SKM-1 treated with dmso at 0.1 percent for 144 hours (cell line): ENCODE measurements around the gene ZNF561.
"Not testable (repeated sequence)": the region's sequence is repeated elsewhere in the genome, so short reads cannot be mapped to it uniquely, and the experiment has no call there.

ENCODE experiments used
- DNase-seq: peaks from one replicate; lab custom pipeline; 2025; ENCODE audit not compliant: unreplicated experiment; lab: John Stamatoyannopoulos, UW

The ZNF561 gene

DNA sequence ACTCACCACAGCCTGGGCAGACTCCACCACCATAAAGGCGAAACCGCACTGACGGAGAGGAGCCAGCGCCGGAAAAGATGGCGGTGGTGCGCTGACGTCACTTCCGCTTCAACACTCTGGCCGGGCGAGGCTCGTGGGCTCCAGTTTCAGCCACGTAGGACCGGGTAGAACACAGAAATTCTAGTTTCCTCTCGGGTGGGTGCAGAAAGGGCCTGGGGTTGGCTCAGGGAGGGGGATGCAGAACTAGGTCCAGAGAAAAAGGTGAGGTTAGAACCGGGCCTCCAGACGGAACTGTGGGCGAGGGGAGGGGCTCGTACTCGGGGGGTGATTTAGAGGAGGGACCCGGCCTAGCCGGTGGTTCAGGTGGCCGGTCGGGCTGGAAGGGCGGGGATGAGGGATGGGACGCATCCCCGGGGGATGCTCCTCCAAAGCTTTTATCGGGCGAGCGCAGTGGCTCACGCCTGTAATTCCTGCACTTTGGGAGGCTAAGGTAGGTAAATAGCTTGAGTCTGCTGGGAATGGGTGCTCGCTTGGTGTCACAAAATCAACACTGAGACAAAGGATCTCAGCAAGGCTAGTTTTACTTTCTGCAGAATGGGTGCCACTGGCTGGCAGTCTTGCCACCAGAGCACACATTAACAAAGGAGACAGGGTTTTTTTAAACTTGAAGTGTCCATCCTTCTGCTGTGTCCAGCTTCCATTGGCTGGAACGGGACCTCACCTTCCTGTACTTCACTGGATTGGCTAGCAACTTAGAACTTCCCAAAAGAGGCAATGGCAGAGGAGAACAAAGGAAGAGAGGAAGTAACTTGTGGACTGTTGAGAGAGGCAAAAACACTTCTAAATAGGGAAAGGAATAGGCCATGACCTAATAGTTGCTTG, at the start of gene ZNF561:
Gene ZNF561, minus strand, starts transcription at position 77 of the 882 bp plus-strand sequence. CDS start 1,776 bp downstream, outside the sequence.
- peak; percentile 80 for DNase-seq

DNA sequence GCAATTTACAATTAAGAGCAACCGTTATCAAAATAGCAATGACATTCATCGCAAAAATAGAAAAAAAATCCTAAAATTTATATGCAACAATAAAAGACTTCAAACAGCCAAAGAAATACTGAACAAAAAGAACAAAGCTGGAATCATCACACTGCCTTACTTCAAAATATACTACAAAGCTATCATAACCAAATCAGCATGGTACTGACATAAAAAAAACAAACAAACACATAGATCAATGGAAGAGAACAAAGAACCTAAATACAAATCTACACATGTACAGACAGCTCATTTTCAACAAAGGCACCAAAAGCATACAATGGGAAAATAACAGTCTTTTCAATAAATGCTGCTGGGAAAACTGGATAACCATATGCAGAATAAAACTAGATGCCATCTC, 47.5 kb upstream of the ZNF561 start:
- DNase-seq = no peak

DNA sequence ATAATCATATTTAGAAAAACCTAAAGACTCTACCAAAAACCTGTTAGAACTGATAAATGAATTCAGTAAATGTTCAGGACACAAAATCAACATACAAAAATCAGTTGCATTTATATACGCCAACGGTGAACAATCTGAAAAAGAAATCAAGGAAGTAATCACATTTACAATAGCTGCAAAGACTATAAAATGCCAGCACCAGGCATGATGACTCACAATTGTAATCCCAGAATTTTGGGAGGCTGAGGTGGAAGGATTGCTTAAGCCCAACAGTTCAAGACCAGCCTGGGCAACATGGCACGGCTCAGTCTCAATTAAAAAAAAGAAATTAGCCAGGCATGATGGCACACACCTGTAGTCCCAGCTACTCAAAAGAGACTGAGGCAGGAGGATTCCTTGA, 46.9 kb upstream of the ZNF561 start:
- no peak for DNase-seq

DNA sequence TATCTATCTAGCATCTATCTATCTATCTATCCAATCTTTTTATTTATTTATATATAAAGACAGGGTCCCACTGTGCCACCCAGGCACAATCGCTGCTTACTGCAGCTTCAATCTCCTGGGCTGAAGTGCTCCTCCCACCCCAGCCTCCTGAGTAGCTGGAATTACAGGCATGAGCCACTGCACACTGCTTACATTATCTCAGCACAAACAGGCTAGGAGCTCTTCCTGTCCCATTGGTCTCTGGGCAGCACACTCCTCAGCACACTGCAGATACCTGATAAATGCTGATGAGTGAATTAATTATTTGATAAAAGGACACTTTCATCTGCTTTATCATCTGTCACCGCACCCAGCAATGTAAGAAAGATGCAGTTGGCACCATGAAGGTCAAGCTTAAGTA, 37.7 kb upstream of the ZNF561 start:
- no peak for DNase-seq

DNA sequence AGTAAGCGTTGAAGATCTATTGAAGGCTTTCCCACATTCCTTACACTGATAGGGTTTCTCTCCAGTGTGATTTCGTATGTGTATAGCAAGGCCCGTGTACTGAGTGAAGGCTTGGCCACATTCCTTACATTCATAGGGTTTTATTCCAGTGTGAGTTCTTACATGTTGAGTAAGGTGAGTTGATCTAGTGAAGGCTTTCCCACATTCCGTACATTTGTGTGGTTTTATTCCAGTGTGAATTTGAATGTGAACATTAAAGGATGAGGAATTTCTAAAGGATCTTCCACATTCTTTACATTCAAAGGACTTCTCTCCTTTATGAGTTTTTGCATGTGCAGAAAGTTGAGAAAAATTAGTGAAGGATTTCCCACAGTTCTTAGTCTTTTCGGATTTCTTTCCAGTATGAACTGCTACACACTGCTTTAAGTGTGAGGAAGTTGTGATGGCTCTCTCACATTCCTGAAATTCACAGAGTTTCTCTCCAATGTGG, 32.1 kb upstream of the ZNF561 start:
- not testable (repeated sequence) for DNase-seq

DNA sequence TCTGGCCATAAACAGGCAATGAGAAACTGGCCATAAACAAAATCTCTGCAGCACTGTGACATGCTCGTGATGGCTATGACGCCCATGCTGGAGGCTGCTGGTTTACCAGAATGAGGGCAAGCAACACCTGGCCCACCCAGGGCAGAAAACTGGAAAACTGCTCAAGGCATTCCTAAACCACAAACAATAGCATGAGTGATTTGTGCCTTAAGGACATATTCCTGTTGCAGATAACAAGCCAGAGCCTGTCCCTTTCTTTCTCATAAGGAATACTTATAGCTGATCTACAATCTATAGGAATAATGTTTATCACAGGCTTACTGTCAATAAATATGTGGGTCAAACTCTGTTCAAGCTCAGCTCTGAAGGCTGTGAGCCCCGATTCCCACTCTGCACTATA, 30.4 kb upstream of the ZNF561 start:
- not testable (repeated sequence) for DNase-seq

DNA sequence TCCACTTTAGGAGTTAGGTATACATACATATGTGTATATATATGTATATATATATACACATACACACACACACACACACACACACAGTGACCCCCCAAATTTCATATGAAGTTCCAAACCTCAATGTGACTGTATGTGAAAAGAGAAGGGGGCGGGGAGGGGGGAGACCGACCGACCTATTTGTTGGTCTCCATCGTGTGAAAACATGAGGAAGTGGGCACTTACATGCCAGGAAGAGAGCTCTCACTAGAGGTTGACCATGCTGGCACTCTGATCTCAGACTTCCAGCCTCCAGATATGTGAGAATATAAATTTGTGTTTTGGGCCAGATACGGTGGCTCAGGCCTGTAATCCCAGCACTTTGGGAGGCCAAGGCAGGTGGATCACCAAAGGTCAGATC, 29.3 kb upstream of the ZNF561 start:
- no peak for DNase-seq

DNA sequence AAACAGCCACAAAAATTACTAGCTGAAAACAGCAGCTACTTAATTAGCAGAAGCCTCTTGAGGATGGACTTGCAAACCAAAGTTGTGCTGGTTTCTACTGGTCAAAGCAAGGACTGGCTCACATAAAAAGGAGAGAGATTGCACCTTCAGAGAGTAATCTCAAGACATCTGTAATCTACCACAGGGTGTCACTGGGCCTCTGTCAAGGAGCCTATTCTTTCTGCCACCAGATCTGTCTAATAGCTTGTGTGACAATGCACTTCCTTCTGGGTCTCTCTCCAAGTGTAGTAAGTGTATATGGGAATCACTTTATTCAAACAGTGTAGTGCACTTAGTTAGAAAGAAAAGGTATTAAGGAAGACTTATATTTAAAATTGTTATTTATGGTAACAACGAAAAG, 24.4 kb upstream of the ZNF561 start:
- DNase-seq = no peak

DNA sequence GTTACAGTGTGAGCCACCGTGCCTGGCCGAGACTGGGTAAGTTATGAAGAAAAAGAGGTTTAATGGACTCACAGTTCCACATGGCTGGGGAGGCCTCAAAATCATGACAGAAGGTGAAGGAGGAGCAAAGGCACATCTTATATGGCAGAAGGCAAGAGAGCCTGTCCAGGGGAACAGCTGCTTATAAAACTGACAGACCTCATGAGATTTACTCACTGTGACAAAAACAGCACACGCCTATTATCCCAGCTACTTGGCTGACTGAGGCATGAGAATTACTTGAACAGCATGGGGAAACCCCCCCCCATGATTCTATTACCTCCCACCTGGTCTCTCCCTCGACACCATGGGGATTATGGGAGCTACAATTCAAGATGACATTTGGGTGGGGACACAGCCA, 23.4 kb upstream of the ZNF561 start:
- no peak for DNase-seq

DNA sequence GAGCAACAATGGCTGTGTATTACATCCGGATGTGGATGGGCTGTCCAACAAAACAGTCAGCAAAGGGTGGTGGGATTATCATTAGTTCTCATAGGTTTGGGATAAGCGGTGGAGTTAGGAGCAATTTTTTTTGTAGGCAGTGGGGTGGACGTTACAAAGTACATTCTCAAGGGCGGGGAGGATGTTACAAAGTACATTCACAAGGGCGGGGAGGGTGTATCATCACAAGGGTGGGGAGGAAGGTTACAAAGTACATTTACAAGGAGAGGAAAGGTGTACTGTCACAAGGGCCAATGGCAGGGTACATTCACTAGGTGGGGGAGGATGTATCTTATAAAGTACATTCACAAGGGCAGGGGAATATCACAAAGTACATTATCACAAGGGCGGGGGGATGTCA, 20.8 kb upstream of the ZNF561 start:
- no peak for DNase-seq

DNA sequence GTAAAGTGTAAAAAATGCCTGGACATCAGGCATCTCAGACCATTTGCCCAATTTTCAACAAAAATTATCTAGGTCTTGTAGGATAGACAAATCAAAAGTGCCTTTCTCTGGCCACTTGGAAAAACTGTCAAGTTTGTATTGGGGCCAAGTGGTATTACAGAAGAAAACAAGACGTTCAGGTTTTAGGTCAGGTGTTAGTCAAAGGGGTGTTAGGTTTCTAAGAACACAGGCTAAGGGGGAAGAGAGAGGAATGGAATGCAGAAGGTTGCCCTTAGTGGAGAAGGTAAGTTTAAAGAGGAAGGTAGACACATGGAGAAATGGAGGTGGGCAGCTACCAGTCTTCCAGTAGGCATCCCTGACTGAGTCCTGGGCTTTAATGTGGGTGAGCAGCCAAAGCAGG, 19.9 kb upstream of the ZNF561 start:
- no peak for DNase-seq

DNA sequence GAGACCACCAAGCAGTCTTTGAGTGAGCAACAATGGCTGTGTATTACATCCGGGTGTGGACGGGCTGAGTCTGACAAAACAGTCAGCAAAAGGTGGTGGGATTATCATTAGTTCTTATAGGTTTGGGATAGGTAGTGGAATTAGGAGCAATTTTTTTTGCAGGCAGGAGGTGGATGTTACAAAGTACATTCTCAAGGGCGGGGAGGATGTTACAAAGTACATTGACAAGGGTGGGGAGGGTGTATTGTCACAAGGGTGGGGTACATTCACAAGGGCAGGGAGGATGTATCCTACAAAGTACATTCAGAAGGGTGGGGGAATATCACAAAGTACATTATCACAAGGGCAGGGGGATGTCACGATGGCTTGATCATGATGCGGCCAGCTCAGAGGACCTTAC, 15.0 kb upstream of the ZNF561 start:
- DNase-seq = no peak

DNA sequence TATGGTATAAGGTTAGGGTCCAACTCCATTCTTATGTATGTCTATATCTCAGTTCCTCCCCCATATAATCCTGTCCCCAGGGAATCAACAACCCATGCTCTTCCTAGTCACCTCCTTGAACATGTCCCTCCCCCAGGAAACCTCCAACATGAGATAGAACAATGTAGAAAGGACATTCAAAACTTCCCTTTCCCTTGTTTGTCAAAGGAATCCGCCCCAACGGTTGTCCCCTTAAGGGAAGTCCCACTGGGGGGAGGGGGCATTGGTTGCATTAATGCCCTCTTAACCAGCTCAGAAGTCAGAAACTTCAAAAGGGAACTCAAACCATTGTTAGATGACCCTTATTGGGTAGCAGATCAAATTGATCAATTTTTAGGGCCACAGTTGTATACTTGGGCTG, 6.8 kb upstream of the ZNF561 start:
- DNase-seq = no peak

DNA sequence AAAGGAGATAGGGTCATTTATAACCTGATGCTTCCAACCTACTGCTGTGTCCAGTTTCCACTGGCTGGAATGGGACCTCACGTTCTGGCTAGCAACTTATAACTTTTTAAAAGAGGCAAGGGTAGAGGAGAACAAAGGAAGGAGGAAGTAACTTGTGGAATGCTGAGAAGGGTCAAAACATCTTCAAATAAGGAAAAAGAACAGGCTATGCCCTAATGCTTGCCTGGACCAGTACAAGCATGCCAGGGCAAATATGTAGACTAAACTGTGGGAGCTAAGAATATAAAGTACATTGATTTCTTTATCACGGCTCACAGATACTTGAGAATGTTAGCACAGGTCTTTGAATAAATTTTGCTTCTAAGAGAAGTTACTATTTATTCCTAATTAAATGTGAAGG, 1.5 kb upstream of the ZNF561 start:
- DNase-seq = no peak

DNA sequence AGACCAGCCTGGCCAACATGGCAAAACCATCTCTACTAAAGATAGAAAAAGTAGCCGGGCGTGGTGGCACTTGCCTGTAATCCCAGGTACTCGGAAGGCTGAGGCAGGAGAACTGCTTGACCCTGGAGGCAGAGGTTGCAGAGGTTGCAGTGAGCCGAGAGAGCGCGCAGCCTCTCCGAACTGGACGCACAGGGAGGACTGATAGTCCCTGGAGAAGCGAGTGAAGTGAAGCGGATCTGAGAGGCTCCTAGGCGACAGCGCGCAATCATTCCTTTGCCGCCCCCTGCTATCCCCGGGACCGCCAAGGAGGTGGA, 233 bp downstream of the ZNF561 start:
- no peak for DNase-seq

DNA sequence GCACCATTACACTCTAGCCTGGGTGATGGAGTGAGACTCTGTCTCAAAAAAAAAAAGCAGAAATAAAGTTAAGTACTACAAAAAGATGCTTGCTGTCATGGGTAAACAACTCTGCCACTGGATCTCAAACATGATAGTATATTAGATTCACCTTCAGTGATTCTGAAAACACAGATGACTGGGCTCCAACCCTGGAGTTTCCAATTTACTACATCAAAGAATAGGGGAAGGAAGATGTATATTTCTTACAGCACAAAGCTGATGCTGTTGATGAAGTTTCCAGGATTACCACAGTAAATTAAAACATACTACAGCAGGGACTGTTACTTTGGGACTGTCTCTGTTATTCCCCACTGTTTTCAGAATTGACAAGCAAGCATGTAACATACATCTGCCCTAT, 5.2 kb downstream of the ZNF561 start:
- no peak for DNase-seq

DNA sequence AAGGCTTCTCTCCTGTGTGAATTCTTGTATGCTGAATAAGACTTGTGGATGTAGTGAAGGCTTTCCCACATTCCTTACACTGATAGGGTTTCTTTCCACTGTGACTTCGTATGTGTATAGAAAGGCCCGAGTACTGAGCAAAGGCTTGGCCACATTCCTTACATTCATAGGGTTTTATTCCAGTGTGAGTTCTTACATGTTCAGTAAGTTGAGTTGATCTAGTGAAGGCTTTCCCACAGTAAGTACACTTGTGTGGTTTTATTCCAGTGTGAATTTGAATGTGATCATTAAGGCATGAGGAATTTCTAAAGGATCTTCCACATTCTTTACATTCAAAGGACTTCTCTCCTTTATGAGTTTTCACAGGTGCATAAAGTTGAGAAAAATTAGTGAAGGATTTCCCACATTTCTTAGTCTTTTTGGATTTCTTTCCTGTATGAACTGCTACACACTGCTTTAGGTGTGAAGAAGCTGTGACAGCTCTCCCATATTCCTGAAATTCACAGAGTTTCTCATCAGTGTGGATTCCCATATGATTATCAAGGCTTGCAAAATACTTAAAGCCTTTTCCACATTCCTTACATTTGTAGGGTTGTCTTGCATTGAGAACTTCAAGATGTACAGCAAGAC, 10.4 kb downstream of the ZNF561 start:
- no peak for DNase-seq

DNA sequence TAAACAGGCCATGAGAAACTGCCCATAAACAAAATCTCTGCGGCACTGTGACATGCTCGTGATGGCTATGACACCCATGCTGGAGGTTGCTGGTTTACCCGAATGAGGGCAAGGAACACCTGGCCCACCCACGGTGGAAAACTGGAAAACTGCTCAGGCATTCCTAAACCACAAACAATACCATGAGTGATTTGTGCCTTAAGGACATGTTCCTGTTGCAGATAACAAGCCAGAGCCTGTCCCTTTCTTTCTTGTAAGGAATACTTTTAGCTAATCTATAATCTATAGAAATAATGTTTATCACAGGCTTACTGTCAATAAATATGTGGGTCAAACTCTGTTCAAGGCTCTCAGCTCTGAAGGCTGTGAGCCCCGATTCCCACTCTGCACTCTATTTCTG, 12.1 kb downstream of the ZNF561 start:
- DNase-seq = no peak

DNA sequence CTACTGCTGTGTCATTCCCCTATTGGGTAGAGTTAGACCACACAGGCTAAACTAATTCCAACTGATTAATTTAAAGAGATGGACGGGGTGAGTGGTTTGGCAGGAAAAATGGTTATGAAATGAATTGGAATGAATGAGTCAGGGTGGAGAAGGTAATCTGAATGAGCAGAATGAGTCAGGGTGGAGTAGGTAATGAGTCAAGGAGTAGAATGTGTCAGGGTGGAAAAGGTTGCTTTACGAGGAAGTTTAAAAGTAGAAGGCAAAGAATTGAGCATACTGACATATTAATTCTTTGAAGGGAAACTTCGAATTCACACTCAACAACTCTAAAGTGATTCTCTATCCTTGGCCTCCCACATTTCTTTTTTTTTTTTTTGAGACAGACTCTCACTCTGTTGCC, 24.0 kb downstream of the ZNF561 start:
- no peak for DNase-seq

DNA sequence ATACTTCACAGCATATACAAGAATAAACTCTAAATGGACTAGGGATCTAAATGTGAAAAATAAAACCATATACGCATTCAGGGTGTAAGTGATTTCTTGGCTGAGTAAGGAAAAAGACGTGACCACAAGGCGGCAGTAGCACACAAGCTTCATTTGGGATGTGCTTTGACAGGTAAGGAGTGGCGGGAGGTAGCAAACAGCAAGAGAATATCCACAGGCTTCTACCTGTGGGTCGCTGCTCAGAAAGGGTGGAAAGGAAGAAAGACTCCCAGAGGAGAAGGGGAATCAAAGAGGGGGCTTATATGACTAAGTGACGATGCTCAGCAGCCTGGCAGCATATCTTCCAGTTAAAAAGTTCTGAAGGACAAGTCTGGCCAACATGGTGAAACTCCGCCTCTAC, 34.3 kb downstream of the ZNF561 start:
- DNase-seq = peak; percentile 52

DNA sequence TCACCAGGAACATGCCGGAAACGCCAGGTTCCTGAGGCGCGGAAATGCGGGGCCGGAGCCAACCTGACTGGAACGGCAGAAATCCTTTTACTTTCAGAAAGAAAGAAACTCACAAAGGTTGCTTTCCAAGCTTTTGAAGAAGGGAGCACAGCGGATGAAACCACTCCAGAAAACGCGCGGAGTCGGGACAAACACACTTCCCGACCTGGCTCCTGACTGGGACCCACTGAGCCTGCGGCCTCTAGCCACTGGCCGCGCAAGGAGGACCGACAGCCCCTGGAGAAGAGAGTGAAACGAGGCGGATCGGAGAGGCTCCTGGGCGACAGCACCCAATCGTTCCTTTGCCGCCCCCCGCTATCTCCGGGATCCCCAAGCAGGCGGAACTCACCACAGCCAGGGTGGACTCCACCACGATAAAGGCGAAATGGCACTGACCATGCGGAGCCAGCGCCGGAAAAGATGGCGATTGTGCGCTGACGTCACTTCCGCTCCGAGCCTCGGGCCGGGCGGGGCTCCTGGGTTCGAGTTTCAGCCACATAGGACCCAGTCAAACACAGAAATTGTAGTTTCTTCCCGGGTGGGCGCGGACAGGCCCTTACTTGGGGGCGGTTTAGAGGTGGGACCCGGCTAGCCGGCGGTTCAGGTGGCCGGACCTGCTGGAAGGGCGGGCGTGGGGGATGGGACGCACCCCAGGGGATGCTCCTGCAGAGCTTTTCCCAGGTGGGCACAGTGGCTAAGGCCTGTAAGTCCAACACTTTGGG, 36.8 kb downstream of the ZNF561 start, which contains the start of gene ZNF121:
Gene ZNF121, minus strand, starts transcription at position 432 of the 761 bp plus-strand sequence. CDS start 16,407 bp downstream, outside the sequence.
- DNase-seq = peak; percentile 74
